Esophagus muscularis mucosa (tissue), 3 donors: Measurements from ENCODE around the gene AADACL2.
"Not testable (repeated sequence)": the region's sequence is repeated elsewhere in the genome, so short reads cannot be mapped to it uniquely, and the experiment has no call there.

Experiments used
- CTCF ChIP-seq, 3 experiments: fragments of 200-600 bp in 2 of 3; fragments of 450-650 bp in 1 of 3; sonication (generic) in 2 of 3; IDR thresholded peaks; one replicate each; pipeline ENCODE4 v1.5.1; 2017 to 2019; ENCODE audit warnings: antibody characterized with exemption in 3 of 3, mild to moderate bottlenecking in 2 of 3, moderate library complexity in 1 of 3
- POLR2A ChIP-seq: fragments of 450-650 bp; IDR thresholded peaks from one replicate; pipeline ENCODE4 v1.6.1; 2017; ENCODE audit warnings: antibody characterized with exemption, moderate library complexity, mild to moderate bottlenecking, low read depth
- POLR2AphosphoS5 ChIP-seq, 2 donors: sonication (generic); formaldehyde crosslinking; IDR thresholded peaks; one replicate each; pipeline ENCODE4 v1.6.1; 2017; ENCODE audit warnings: antibody characterized with exemption in 2 of 2

- not testable (repeated sequence) for TF ChIP-seq CTCF (IDR thresholded peaks at IDR 0.05); POLR2AphosphoS5 (IDR thresholded peaks at IDR 0.05); POLR2A
These were observed 57.0 kb downstream of the AADACL2 start for GRCh38 chr3:151790763-151791162.
